GM12878 (cell line): ENCODE results near the gene PRR9. TPM values are rescaled to one million over a fixed set of nuclear protein-coding genes. Genes with fewer than 3 reads are reported as not detected.

Experiments used
- ATAC-seq: fragments of 200-7000 bp; cut with Tn5 transposase; 3 replicates; pipeline ENCODE4 v1.9.1; 2020; ENCODE audit warnings: mild to moderate bottlenecking, moderate library complexity
- BruUV-seq: library from RNA; stranded (reverse); fragments of 400-500 nt; replicated peaks from 2 replicates; lab custom pipeline; 2021; lab: Mats Ljungman, UMichigan
- CTCF ChIA-PET: fragments of 300-600 bp; sonication (Branson Sonifier 250); formaldehyde crosslinking; extraction: SDS; loops from one replicate; lab custom pipeline; 2021; ENCODE audit warnings: inconsistent platforms; lab: Yijun Ruan, JAX
- POLR2A ChIA-PET: fragments of 350-600 bp; formaldehyde crosslinking; extraction: SDS; loops from one replicate; lab custom pipeline; 2021; ENCODE audit warnings: inconsistent platforms; lab: Charles Lee
- RAD21 ChIA-PET: fragments of 300-600 bp; sonication (Branson Sonifier 250); formaldehyde crosslinking; loops from one replicate; lab custom pipeline; 2023; ENCODE audit warnings: antibody characterized with exemption; ENCODE audit not compliant: unreplicated experiment; lab: Charles Lee
- SMC1A ChIA-PET: fragments of 300-600 bp; sonication (Branson Sonifier 250); formaldehyde crosslinking; loops from one replicate; lab custom pipeline; 2023; ENCODE audit not compliant: unreplicated experiment, uncharacterized antibody; lab: Charles Lee
- DNase-seq: peaks from one replicate; pipeline ENCODE4 v3.0.0-alpha.2; 2011; ENCODE audit warnings: low read depth, low spot score
- FAIRE-seq: peaks from 3 replicates; lab custom pipeline; 2011; peaks lifted over from hg19 to GRCh38; lab: Jason Lieb, UNC
- H2AFZ ChIP-seq: 2 replicates; pipeline ENCODE4 v1.6.0; 2011; ENCODE audit warnings: low read depth, low read length, control low read depth; ENCODE audit not compliant: control insufficient read depth
- H3K27ac ChIP-seq: 2 replicates; pipeline ENCODE4 v1.5.1; 2011; ENCODE audit warnings: control low read depth; ENCODE audit not compliant: control insufficient read depth, insufficient read depth
- H3K27me3 ChIP-seq, 2 experiments: replicated peaks in 1 of 2; 2 replicates each; pipeline versions ENCODE4 v1.6.0 to v1.6.1; 2011; ENCODE audit warnings: low read length in 1 of 2; ENCODE audit not compliant: control insufficient read depth in 2 of 2, insufficient read depth in 2 of 2
- H3K36me3 ChIP-seq, 2 experiments: 2 replicates each; pipeline ENCODE4 v1.5.1; 2011; ENCODE audit warnings: low read length in 1 of 2; ENCODE audit not compliant: control insufficient read depth in 2 of 2, insufficient read depth in 2 of 2
- H3K4me1 ChIP-seq: 2 replicates; pipeline ENCODE4 v1.6.1; 2011; ENCODE audit warnings: mild to moderate bottlenecking, low read length, moderate library complexity, mixed read lengths; ENCODE audit not compliant: control insufficient read depth, insufficient read depth
- H3K4me2 ChIP-seq: 2 replicates; pipeline ENCODE4 v1.6.0; 2011; ENCODE audit warnings: control low read depth; ENCODE audit not compliant: control insufficient read depth, insufficient read depth
- H3K4me3 ChIP-seq: fragments of 200-600 bp; sonication (generic); 2 replicates; pipeline ENCODE4 v1.5.1; 2016
- H3K79me2 ChIP-seq: 2 replicates; pipeline ENCODE4 v1.6.0; 2011; ENCODE audit warnings: low read length; ENCODE audit not compliant: control insufficient read depth, insufficient read depth
- H3K9ac ChIP-seq: 2 replicates; pipeline ENCODE4 v1.8.0; 2011; ENCODE audit warnings: low read length, control low read depth, mixed read lengths; ENCODE audit not compliant: control insufficient read depth, insufficient read depth
- H3K9me3 ChIP-seq: replicated peaks from 3 replicates; pipeline ENCODE4 v1.5.1; 2011; ENCODE audit warnings: mild to moderate bottlenecking, low read length; ENCODE audit not compliant: control insufficient read depth, insufficient read depth
- H4K20me1 ChIP-seq: 2 replicates; pipeline ENCODE4 v1.6.0; 2011; ENCODE audit not compliant: control insufficient read depth, insufficient read depth
- ATF3 ChIP-seq: IDR thresholded peaks from 2 replicates; pipeline ENCODE4 v1.6.1; 2011; ENCODE audit warnings: low read depth, mild to moderate bottlenecking, low read length, moderate library complexity, borderline replicate concordance; ENCODE audit errors: extremely low read depth
- HDAC2 ChIP-seq: fragments of 200-600 bp; sonication (generic); IDR thresholded peaks from 2 replicates; pipeline ENCODE4 v1.6.1; 2017
- JUND ChIP-seq: IDR thresholded peaks from 2 replicates; pipeline ENCODE4 v1.6.1; 2012; ENCODE audit warnings: low read depth, mild to moderate bottlenecking, low read length, improper control_type of control experiment, moderate library complexity
- MTA2 ChIP-seq: fragments of 450-650 bp; IDR thresholded peaks from 2 replicates; pipeline ENCODE4 v1.6.1; 2016; ENCODE audit warnings: low read depth, mild to moderate bottlenecking, moderate library complexity
- MTA3 ChIP-seq: IDR thresholded peaks from 2 replicates; pipeline ENCODE4 v1.6.1; 2012; ENCODE audit warnings: low read length, inconsistent platforms, borderline replicate concordance
- MYC ChIP-seq: IDR thresholded peaks from 2 replicates; pipeline ENCODE4 v1.6.1; 2011; ENCODE audit warnings: mild to moderate bottlenecking, low read length, moderate library complexity, inconsistent platforms; ENCODE audit not compliant: insufficient read depth, insufficient replicate concordance, insufficient read length, severe bottlenecking
- NFIC ChIP-seq: IDR thresholded peaks from 2 replicates; pipeline ENCODE4 v1.6.1; 2012; ENCODE audit warnings: low read depth, mild to moderate bottlenecking, inconsistent platforms, low read length, moderate library complexity
- NRF1 ChIP-seq: conservative IDR thresholded peaks from 2 replicates; pipeline ENCODE4 v1.6.1; 2011; ENCODE audit warnings: mild to moderate bottlenecking, low read depth, low read length, improper control_type of control experiment
- SPI1 ChIP-seq: IDR thresholded peaks from 2 replicates; pipeline ENCODE4 v1.6.1; 2011; ENCODE audit warnings: low read depth, mild to moderate bottlenecking, low read length, moderate library complexity, borderline replicate concordance; ENCODE audit not compliant: insufficient read depth
- TARDBP ChIP-seq: IDR thresholded peaks from 2 replicates; pipeline ENCODE4 v1.6.1; 2016; ENCODE audit warnings: borderline replicate concordance
- ZBED1 ChIP-seq: IDR thresholded peaks from 2 replicates; pipeline ENCODE4 v1.6.1; 2016; ENCODE audit warnings: borderline replicate concordance
- ZBTB40 ChIP-seq: fragments of 450-650 bp; IDR thresholded peaks from 2 replicates; pipeline ENCODE4 v1.6.1; 2016; ENCODE audit warnings: mild to moderate bottlenecking, moderate library complexity, borderline replicate concordance
- ZNF207 ChIP-seq: fragments of 450-650 bp; IDR thresholded peaks from 2 replicates; pipeline ENCODE4 v1.6.1; 2014; ENCODE audit warnings: antibody characterized with exemption, mild to moderate bottlenecking, borderline replicate concordance
- ZNF24 ChIP-seq: fragments of 450-650 bp; IDR thresholded peaks from 2 replicates; pipeline ENCODE4 v1.6.1; 2017; ENCODE audit warnings: antibody characterized with exemption, mild to moderate bottlenecking
- ZSCAN29 ChIP-seq: fragments of 450-650 bp; IDR thresholded peaks from 2 replicates; pipeline ENCODE4 v1.6.1; 2017; ENCODE audit warnings: mild to moderate bottlenecking, moderate library complexity
- WGBS: methylation state at CpG from one replicate; pipeline ENCODE4 v1.1.6; 2016; ENCODE audit warnings: low lambda C conversion rate; ENCODE audit not compliant: insufficient replicate concordance, insufficient coverage; ENCODE audit errors: missing lambda C conversion rate; 5-methylcytosine and 5-hydroxymethylcytosine counted together
- in situ Hi-C: fragments of 300-500 bp; cut with MboI; formaldehyde crosslinking; loops from 9 replicates; pipeline ENCODE4 v1.14.3; 2018; ENCODE audit warnings: mixed read lengths
- intact Hi-C: fragments of 100-400 bp; cut with micrococcal nuclease; formaldehyde crosslinking; loops from one replicate; pipeline ENCODE4 v1.14.2; 2022; ENCODE audit not compliant: unreplicated experiment
- polyA plus RNA-seq, 11 experiments: library from polyadenylated mRNA; depleted of rRNA in 4 of 11; unstranded in 6 of 11; stranded (reverse) in 5 of 11; fragments of >200 nt; fragmentation: Nextera tagmentation in 4 of 11; fragmentation: Illumina TruSeq in 1 of 11; extraction: Ambion mirVana in 4 of 11; extraction: Trizol in 1 of 11; gene quantifications; 1 replicate in 1 of 11; 2 replicates in 10 of 11; pipeline versions ENCODE4 v1.2.1 to v1.2.3, GENCODE V29; 2011 to 2016; ENCODE audit warnings: inconsistent platforms in 2 of 11, missing spikeins in 2 of 11, low read depth in 1 of 11
- total RNA-seq, 4 experiments: library from RNA; depleted of rRNA in 3 of 4; stranded (reverse); fragments of >200 nt in 3 of 4; fragmentation: Illumina TruSeq in 1 of 4; extraction: Trizol in 1 of 4; gene quantifications; 2 replicates each; pipeline versions ENCODE4 v1.2.1 to v1.2.3, GENCODE V29; 2013 to 2021
- TF ChIP-seq, protein P1 (sequence below): fragments of 150-350 bp; IDR thresholded peaks from 2 replicates; pipeline ENCODE4 v1.6.1; 2014; ENCODE audit warnings: mild to moderate bottlenecking, low read depth, low read length
- TF ChIP-seq, protein P2 (sequence below): fragments of 450-650 bp; IDR thresholded peaks from 2 replicates; pipeline ENCODE4 v1.6.1; 2017; ENCODE audit warnings: borderline replicate concordance

PRR9 gene
- total and polyA plus RNA-seq, 10 of the 15 experiments (the other 5 are each of a cell fraction or from before 2014, with no cell fraction given) = not detected

- CTCF ChIA-PET = interaction anchor here (0.8 to 5.1 kb wide), 13 partner anchors 9 to 122 kb away, joined by 3 to 69 read pairs (median 7); no protein-coding TSS in a partner anchor
- Histone ChIP-seq H3K9me3 (no peaks in the 10 kb centered on the region; the same call in 2 of the 3 replicates), H4K20me1 (no peaks in the 10 kb centered on the region), H2AFZ (no peak overlapping the region), H3K79me2 (no peaks in the 10 kb centered on the region), H3K9ac (no peak overlapping the region), H3K4me2 (no peak overlapping the region), H3K27me3 (no peaks in the 10 kb centered on the region; a peak in 1 of 4 replicates), H3K27ac (no peak overlapping the region), H3K4me1 (no peaks in the 10 kb centered on the region), H3K4me3 (no peak overlapping the region), H3K36me3 (no peaks in the 10 kb centered on the region)
- WGBS = 2% methylated on average over 4 of the region's 4 CpGs
- intact Hi-C loops (no loop called here), in situ Hi-C loops (no loop called here)
- no peak for TF ChIP-seq ZSCAN29
- TF ChIP-seq TARDBP = no peak
- TF ChIP-seq, protein P1, sequence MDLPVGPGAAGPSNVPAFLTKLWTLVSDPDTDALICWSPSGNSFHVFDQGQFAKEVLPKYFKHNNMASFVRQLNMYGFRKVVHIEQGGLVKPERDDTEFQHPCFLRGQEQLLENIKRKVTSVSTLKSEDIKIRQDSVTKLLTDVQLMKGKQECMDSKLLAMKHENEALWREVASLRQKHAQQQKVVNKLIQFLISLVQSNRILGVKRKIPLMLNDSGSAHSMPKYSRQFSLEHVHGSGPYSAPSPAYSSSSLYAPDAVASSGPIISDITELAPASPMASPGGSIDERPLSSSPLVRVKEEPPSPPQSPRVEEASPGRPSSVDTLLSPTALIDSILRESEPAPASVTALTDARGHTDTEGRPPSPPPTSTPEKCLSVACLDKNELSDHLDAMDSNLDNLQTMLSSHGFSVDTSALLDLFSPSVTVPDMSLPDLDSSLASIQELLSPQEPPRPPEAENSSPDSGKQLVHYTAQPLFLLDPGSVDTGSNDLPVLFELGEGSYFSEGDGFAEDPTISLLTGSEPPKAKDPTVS = no peak
- no peak for TF ChIP-seq NRF1
- TF ChIP-seq MTA2 = no peak
- no peak for TF ChIP-seq ZNF207
- no peak for TF ChIP-seq MTA3
- no peak for TF ChIP-seq ATF3
- TF ChIP-seq, protein P2, sequence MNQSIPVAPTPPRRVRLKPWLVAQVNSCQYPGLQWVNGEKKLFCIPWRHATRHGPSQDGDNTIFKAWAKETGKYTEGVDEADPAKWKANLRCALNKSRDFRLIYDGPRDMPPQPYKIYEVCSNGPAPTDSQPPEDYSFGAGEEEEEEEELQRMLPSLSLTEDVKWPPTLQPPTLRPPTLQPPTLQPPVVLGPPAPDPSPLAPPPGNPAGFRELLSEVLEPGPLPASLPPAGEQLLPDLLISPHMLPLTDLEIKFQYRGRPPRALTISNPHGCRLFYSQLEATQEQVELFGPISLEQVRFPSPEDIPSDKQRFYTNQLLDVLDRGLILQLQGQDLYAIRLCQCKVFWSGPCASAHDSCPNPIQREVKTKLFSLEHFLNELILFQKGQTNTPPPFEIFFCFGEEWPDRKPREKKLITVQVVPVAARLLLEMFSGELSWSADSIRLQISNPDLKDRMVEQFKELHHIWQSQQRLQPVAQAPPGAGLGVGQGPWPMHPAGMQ = no peak
- no peak for TF ChIP-seq ZBTB40
- TF ChIP-seq MYC = no peak
- TF ChIP-seq JUND = no peak
- no peak for TF ChIP-seq ZBED1
- TF ChIP-seq ZNF24 = no peak
- no peak for TF ChIP-seq NFIC
- no peak for TF ChIP-seq SPI1
- no peak for TF ChIP-seq HDAC2
- BruUV-seq = no TSS peak
- POLR2A ChIA-PET = no interaction called here
- SMC1A ChIA-PET = interaction anchor here (1.3 to 4.5 kb wide), 11 partner anchors 9 to 270 kb away, joined by 3 to 24 read pairs (median 8); no protein-coding TSS in a partner anchor
- RAD21 ChIA-PET = interaction anchor here (0.6 to 1.6 kb wide), 5 partner anchors 22 to 60 kb away, joined by 3 to 6 read pairs (median 3); no protein-coding TSS in a partner anchor
- FAIRE-seq (no peak), ATAC-seq (no peak), DNase-seq (no peak)
Observed at GRCh38 chr1:153231363-153231762, 14.0 kb downstream of the PRR9 start.
